Measurements from ENCODE around the gene HBZ.
"Not testable (repeated sequence)": the region's sequence is repeated elsewhere in the genome, so short reads cannot be mapped to it uniquely, and the experiment has no call there.

Gene HBZ

DNA sequence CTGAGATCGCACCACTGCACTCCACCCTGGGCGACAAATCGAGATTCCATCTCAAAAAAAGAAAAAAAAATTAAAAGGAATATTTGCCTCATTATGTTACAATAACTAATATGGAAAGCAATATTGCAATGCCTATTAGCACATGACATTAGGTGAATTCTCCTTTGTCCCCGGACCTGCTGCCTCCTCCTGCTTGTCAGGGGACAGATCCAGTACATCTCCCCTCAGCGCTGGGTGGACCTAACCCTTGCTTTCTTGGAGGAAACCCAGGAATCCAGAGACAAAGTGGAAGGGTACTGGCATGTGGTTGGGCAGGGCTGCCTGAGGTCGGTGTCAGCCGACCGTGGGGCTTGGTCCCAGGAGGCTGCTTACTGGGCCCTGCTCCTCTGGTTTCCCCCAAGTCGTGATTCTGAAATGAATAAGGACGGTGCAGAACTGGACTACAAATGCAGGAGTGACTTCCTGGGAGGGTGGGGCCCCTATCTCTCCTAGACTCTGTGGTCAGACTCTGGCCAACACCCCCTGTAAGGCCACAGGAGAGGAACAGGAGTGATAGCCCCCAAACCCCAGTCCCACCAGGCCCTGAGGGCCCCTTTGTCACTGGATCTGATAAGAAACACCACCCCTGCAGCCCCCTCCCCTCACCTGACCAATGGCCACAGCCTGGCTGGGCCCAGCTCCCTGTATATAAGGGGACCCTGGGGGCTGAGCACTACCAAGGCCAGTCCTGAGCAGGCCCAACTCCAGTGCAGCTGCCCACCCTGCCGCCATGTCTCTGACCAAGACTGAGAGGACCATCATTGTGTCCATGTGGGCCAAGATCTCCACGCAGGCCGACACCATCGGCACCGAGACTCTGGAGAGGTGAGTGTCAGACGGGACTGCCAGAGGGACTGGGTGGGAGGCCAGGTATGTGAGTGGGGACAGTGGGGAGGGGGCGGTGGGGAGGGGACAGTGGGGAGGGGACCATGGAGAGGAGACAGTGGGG is at the start of gene HBZ:
HBZ (plus strand) TSS at position 504 of the 988 bp plus-strand sequence; CDS start at position 770, 266 bp downstream.
- no peak for DNase-seq

DNA sequence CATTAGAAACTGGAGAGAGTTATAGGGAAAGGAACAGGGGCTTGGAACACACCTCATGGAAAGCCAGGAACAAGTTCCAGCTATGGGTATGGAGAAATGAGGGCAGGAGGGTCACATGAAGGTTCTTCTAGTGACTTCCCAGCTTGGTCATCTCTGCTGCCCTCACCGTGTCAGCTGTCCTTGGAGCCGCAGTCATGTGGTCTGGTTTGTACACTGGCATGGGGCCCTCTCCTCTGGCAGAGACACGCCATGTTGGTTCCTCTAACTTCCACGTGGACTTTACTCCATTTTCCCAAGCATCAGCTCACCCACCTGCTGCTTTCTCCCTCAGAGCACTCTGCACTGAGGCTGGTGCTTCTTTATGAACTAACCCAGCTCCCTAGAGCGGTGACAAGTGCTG is 48.1 kb upstream of the HBZ start:
- DNase-seq = no peak

DNA sequence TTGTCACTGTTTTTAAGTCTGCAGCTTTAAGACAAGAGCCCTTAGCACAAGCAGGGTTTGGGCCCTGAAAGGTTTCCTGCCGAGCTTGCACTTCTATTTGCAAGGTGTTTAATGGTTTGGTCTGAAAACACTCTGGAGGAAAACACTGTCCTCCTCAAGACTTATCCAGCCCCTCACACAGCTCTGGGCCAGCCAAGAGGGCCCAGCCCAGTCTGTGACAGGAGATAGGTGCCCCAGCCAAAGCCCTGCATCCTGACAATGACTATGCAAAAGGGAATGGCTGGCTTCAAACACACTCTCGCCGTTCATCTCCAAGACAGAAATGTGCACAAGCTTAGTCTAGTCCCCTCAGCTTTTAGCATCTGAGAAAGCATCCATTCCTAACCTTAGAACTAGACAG is 47.5 kb upstream of the HBZ start:
- DNase-seq = no peak

DNA sequence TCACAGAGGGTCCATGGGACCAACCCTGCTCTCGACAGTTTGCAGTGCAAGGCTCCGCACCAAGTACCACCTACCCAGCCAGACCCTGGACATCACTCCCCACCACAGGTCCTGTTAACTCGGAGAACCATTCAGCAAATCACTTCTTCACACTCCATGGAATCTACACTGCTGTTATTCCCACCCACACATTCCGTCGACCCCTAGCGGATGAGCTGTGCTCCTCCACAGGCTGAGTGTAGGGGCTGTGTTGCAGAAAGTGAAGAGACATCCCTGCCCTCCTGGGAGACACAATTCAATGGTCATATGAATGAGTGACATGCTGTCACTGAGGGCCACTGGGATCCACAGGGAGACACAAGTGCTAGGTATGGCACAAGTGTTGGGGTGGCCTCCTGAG is 46.9 kb upstream of the HBZ start:
- DNase-seq = no peak

DNA sequence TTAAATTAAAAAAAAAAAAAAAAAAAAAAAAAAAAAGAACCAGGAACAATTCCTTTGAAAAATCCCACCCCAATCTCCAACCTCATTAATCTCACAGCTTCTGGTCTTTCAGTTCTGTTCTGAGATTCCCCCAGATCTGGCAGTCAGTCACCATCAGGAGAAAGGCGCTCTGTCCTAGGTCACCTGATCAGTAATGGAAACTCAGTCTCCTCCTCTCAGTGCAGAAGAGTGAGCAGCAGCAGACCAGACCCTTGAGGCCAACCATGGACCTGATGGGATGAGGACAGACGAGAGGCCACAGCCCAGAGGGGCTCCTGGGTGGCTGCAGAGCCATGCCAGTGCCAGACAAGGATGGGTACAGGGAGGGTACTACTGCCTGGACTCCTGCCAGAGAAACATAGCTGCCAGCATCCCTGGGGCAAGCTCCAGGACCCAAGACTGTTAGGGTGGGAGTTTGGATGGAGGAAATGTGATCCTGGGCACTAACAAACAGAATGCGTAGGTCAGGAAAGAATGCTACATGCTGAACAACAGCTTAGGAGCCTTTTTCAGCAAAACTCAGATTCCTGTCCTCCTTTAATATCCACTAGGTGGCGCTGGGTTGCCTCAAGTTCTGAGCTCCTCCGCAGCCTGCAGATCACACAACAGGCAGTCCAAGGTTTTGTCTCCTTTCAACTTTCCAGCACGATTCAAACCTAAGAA is 45.7 kb upstream of the HBZ start:
- DNase-seq = peak; percentile 67

DNA sequence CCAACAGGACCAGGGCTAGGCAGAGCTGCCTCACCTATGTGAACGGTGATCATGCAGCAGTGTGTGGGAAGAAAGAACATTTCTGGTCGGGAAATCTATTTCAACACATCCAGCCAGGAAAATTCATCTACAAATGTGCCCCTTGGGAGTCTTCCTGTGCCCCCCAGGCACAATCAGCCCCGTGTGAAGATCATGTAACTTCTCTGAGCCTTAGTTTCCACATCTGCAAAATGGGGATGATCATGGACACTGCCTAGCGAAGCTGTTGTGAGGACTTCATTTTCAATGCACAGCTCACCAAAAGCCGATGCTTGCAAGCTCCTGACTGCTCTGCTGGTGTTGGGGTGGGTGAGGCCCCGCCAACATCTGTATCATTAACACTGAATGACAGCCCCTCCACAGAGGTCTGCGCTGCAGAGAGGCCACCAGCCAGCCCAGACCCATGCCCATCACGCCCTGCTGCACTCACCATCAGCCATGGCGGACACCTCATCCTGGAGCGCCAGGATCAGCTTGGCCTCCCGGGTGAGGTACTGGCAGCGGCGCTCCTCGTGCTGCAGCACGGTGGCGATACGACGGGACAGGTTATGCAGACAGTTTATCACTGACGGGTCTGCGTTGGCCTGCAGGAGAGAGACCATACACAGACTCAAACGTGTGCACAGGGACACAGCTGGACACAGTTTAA is 40.1 kb upstream of the HBZ start:
- no peak for DNase-seq

DNA sequence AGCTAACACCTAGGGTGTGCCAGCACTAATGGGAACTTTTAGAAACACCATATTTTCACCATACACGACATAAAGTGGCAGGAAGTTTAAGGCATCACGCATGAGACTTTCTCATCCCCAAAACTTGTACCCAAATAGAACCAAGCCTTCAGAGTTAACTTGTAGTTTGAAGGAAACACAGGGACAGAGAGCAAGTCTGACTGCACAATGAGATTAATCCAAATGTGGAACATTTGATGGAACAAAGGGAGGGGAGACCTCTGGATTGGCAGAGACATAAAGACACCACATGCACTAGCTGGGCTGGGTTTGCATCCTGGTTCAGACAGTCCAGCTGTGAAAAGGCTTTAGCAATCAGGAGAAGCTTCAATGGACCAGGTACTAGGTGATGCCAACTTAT is 38.1 kb upstream of the HBZ start:
- DNase-seq = no peak

DNA sequence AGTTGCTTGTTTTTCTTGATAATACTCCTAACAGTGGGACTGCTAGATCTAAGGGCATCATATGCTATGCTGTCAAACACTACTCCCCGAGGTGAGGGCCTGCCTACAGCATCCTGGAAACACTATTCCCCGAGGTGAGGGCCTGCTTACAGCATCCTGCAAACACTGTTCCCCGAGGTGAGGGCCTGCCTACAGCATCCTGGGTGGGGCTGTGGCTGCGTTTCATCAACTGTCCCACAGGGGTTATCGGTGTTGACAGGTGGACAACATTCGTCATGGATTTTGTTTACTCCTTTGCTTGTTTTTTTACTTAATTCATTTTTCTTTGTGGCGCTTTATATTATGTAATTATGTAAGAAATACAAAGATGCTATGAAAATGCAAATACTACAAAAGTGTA is 36.4 kb upstream of the HBZ start:
- DNase-seq = no peak

DNA sequence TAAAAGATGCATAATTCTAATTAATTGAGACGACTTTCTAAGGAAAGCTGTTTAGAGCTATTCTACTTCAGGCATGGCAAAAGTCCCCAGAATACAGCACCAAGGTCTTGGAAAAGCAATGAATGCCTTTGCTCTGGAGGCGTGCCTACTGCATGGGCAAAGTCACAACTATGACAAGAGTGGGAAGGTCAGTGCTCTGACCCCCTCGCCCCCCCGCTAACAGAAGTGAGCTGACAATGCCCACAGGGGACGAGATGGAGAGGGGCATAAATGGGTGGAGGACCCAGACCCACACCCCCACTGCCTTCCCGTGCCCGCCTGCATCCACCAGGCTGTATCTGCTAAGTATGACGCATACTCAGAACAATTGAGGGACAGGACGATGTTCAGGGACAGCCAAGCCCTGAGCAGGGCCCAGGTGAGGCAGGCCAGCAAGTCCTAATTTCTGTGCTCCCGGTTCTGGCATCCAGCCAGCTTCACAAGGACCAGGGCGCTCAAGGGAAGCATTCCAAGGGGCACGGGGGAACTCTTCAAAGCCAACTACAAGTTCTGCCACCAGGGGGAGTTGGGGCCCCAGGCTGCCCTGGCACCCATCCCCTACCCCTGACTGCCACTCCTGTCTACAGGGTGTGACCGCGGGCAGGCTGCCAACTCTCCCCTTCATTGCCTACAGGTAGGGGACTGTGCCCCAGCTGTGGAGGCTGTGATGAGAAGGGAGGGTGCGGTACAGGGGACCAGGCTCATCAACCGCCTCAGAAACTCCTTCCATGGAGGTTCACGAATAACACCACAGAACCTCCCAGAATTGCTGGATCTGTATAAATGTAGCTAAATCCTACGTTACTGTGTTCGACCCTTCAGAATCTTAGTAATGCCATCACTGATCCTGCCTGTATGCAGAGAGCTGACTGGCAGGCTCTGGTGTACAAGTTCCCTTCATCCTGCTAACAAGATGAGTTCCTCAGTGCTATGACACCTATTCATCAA is 34.8 kb upstream of the HBZ start:
- peak; percentile 54 for DNase-seq

DNA sequence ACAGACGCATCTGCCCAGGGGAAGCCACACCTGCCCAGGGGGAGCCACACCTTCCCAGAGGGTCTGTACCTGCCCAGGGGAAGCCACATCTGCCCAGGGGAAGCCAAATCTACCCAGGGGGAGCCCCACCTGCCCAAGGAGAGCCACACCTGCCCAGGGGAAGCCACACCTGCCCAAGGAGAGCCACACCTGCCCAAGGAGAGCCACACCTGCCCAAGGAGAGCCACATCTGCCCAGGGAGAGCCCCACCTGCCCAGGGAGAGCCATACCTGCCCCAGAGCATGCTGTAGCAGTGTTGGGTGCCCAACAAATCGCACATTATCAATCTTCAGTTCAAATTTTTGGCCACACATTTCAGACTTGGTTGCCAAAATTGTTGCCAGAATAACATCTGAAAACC is 33.6 kb upstream of the HBZ start:
- no peak for DNase-seq

DNA sequence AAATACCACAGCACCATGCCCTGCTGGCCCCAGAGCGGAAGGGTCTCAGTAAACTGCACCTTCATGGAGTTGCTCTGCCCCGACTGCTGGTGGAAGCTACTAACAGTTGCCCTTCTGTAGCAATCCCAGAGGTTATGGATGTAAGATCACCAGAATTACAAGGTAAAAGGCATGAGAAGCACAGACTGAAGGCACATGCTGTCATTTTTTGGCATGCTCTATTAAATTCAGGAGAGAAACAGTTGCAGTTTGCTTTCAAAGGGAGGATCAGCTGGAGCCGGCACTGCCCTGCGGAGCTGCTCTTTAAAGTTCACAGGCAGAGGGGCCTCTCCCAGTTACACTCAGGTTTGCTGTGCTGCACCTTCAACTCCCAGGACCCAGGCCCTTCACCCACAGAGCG is 33.1 kb upstream of the HBZ start:
- DNase-seq = no peak

DNA sequence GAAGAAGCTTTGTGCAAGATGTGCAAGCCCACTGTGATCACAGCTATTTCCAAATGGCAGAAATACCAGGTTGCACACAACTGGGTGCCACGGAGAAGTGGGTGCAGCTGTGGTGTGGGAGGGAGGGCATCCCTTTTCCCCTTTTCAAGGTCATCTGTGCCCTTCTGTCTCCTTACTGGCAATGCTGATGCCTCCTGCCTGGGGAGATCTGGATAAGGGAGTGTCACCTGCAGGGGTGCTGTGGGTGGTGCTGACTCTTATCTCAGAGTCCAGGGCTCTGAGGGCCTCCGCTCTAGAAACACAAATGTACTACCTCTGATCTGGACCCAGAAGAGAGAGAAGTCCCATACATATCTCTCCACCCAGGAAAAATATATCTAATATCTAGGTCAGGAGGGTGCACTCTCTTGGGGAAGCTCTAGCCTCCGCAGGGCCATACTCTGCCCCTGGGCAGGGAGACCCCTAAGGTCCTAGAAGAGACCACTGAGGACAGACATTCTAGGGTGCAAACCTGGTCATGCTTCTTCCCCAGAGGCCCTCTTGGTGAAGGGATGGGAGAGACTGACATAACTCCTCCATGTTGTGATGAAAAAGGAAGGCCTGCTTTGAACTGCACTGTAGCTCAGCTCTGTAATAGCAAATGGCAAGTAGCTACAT is 32.5 kb upstream of the HBZ start:
- DNase-seq = no peak

DNA sequence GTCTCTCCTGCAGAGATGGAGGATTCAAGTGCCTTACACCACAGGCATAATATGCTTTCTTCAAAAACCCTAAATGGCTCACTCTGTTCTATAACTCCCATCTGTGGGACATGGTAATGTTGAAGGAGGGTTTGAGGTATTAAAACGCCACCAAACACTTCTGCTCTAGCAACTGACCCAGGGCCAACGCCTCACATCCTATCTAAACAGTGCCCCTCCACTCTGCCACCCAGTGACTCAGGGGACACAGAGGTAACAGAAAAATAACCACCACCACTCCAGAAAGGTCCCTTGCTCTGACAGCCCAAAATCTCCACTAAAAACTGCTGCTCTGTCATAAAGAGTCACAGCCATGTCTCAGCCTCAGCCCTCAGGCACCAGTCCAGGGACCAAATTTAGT is 31.7 kb upstream of the HBZ start:
- no peak for DNase-seq

DNA sequence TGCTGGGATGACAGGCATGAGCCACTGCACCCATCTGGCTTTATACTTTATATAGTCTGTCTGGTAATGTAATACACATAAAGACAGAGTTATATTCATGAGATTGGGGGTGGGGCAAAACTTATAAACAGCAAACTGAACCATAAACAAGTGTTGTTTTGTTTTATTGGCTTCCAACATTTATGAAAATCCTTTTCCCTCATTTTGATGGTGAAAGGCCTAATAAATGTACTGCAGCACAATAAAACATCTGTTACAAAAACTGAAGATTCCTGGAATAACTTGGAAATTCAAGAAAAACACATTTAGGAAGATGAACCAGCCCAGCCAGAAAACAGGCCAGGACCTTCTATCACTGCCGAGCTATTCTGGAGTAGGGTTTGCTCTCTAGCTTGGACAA is 30.1 kb upstream of the HBZ start:
- DNase-seq = no peak

DNA sequence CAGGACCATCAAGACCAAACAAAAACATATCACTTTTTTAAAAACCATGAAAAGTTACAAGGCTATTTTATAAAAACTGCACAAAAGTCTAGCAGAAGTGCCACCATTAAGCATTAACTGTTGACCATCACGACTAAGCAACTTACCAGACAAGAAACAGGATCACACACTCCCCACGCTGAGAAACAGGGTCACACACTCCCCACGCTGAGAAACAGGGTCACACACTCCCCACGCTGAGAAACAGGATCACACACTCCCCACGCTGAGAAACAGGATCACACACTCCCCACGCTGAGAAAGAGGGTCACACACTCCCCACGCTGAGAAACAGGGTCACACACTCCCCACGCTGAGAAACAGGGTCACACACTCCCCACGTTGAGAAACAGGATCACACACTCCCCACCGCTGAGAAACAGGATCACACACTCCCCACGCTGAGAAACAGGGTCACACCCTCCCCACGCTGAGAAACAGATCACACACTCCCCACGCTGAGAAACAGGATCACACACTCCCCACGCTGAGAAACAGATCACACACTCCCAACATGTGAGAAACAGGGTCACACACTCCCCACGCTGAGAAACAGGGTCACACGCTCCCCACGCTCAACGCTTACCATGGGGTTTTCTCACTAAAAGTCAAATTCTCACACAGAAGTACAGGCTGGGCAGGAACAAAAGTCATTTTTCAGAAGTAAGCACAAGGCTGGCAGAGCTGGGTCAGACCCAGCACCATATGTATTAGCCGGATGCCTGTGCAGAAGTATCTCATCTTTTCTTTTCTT is 28.7 kb upstream of the HBZ start:
- not testable (repeated sequence) for DNase-seq

DNA sequence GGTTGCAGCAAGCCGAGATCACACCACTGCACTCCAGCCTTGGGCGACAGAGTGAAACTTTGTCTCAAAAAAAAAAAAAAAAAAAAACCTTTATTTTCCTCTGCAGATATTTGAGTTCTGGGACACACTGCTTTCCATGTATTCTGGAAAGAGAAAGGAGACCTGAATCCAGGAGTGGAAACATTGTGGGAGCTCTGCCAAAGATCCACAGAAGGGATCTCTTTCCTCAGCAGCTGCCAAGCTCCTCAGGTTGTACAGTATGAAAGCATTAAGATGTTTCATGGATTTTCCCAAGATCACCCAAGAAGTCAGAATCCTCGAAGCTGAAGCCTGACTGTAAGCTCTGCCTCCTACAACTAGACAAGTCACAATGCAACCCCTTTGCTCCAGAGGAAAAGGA is 27.4 kb upstream of the HBZ start:
- DNase-seq = no peak

DNA sequence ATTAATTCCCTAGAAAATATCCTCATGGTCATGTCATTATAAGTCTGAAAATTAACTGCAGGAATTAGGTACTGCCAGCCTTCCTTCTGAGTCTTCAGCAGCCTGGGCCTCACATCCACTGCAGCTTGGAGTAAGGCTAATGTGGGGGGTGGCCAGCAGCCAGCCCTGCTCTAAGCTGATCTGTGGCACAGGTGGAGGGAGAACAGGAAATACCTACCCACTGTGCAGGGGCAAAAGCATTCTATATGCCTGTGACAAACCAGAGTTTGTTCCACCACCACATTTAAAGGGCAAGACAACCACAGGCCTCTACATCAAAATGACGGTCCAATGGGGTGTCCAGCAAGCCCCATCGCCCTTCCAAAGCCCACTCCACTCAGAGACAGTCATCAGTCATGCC is 23.4 kb upstream of the HBZ start:
- DNase-seq = no peak

DNA sequence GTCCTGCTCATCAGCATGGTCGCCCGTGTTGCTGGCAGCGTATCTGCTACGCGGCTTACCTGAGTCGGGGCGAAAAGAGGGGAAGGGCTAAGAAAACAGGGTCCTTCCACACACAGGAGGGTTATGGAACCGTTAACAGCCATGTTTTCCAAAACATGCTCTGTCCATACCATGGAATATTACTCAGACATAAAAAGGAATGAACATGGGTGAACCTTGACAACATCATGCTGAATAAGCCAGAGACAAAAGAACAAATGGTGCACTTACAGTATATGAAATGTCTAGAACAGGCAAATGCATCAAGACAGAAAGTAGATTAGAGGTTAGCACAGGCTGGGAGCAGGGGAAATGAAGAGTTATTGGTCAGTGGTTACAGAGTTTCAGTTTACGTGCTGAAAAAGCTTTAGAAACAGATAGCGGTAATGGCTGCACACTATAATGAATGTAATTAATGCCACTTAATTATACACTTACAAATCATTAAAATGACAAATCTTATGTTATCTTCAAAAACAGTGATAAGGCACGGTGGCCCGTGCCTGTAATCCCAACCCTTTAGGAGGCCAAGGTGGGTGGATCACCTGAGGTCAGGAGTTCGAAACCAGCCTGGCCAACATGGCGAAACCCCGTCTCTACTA is 21.8 kb upstream of the HBZ start:
- no peak for DNase-seq

DNA sequence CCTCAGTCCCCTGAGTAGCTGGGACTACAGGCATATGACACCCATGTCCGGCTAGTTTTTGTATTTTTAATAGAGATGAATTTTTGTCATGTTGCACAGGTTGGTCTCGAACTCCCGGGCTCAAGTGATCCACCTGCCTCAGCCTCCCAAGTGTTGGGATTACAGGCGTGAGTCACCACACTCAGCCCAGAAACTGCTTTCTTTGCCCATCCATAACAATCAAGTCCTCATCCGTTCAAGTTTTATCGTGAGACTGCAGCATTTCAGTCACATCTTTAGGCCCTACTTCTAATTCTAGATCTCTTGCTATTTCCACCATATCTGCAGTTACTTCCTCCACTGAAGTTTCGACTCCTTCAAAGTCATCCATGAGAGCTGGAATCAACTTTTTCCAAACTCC is 20.3 kb upstream of the HBZ start:
- DNase-seq = no peak

DNA sequence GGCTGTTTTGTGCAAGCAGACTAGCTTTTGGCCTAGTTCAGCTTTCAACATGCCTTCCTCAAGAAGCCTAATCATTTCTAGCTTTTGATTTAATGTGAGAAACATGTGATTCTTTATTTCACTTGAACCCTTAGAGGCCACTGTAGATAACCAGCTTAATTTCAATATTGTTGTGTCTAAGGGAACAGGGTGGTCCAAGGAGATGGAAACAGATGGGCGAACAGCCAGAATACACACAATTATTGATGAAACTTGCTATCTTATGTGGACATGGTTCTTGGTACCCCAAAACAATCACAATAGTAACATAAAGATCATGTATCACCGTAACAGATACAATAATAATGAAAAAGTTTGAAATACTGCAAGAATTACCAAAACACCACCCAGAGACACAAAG is 18.7 kb upstream of the HBZ start:
- no peak for DNase-seq

DNA sequence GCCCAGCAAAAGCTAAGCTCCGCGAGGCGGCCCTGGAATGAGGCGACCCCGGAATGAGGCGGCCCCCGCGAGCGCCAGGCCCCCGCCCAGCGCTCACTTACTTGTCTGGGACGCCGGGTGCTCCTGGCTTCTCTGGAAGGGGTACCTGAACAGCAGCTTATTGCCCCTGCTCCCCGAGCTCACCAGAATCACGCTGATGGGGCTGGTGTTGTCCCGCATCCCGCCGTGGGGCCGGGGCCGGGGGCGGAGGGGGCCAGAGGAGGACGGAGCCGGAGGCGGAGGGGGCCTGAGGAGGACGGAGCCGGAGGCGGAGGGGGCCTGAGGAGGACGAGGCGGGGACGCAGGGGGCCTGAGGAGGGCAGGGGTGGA is 14.4 kb upstream of the HBZ start:
- no peak for DNase-seq
